GM12878 (cell line): ENCODE results near the gene UVRAG. TPM values are rescaled to one million over a fixed set of nuclear protein-coding genes. Genes with fewer than 3 reads are reported as not detected.
A peak's percentile ranks its signal among the peaks of the same experiment; 100 is the strongest.

Experiments
- ATAC-seq: fragments of 200-7000 bp; cut with Tn5 transposase; 3 replicates; pipeline ENCODE4 v1.9.1; 2020; ENCODE audit warnings: mild to moderate bottlenecking, moderate library complexity
- BruUV-seq: library from RNA; stranded (reverse); fragments of 400-500 nt; replicated peaks from 2 replicates; lab custom pipeline; 2021; lab: Mats Ljungman, UMichigan
- CTCF ChIA-PET: fragments of 300-600 bp; sonication (Branson Sonifier 250); formaldehyde crosslinking; extraction: SDS; loops from one replicate; lab custom pipeline; 2021; ENCODE audit warnings: inconsistent platforms; lab: Yijun Ruan, JAX
- POLR2A ChIA-PET: fragments of 350-600 bp; formaldehyde crosslinking; extraction: SDS; loops from one replicate; lab custom pipeline; 2021; ENCODE audit warnings: inconsistent platforms; lab: Charles Lee
- RAD21 ChIA-PET: fragments of 300-600 bp; sonication (Branson Sonifier 250); formaldehyde crosslinking; loops from one replicate; lab custom pipeline; 2023; ENCODE audit warnings: antibody characterized with exemption; ENCODE audit not compliant: unreplicated experiment; lab: Charles Lee
- SMC1A ChIA-PET: fragments of 300-600 bp; sonication (Branson Sonifier 250); formaldehyde crosslinking; loops from one replicate; lab custom pipeline; 2023; ENCODE audit not compliant: unreplicated experiment, uncharacterized antibody; lab: Charles Lee
- DNase-seq: peaks from one replicate; pipeline ENCODE4 v3.0.0-alpha.2; 2011; ENCODE audit warnings: low read depth, low spot score
- FAIRE-seq: peaks from 3 replicates; lab custom pipeline; 2011; peaks lifted over from hg19 to GRCh38; lab: Jason Lieb, UNC
- H2AFZ ChIP-seq: 2 replicates; pipeline ENCODE4 v1.6.0; 2011; ENCODE audit warnings: low read depth, low read length, control low read depth; ENCODE audit not compliant: control insufficient read depth
- H3K27ac ChIP-seq: 2 replicates; pipeline ENCODE4 v1.5.1; 2011; ENCODE audit warnings: control low read depth; ENCODE audit not compliant: control insufficient read depth, insufficient read depth
- H3K27me3 ChIP-seq, 2 experiments: replicated peaks in 1 of 2; 2 replicates each; pipeline versions ENCODE4 v1.6.0 to v1.6.1; 2011; ENCODE audit warnings: low read length in 1 of 2; ENCODE audit not compliant: control insufficient read depth in 2 of 2, insufficient read depth in 2 of 2
- H3K36me3 ChIP-seq, 2 experiments: 2 replicates each; pipeline ENCODE4 v1.5.1; 2011; ENCODE audit warnings: low read length in 1 of 2; ENCODE audit not compliant: control insufficient read depth in 2 of 2, insufficient read depth in 2 of 2
- H3K4me1 ChIP-seq: 2 replicates; pipeline ENCODE4 v1.6.1; 2011; ENCODE audit warnings: mild to moderate bottlenecking, low read length, moderate library complexity, mixed read lengths; ENCODE audit not compliant: control insufficient read depth, insufficient read depth
- H3K4me2 ChIP-seq: 2 replicates; pipeline ENCODE4 v1.6.0; 2011; ENCODE audit warnings: control low read depth; ENCODE audit not compliant: control insufficient read depth, insufficient read depth
- H3K4me3 ChIP-seq: fragments of 200-600 bp; sonication (generic); 2 replicates; pipeline ENCODE4 v1.5.1; 2016
- H3K79me2 ChIP-seq: 2 replicates; pipeline ENCODE4 v1.6.0; 2011; ENCODE audit warnings: low read length; ENCODE audit not compliant: control insufficient read depth, insufficient read depth
- H3K9ac ChIP-seq: 2 replicates; pipeline ENCODE4 v1.8.0; 2011; ENCODE audit warnings: low read length, control low read depth, mixed read lengths; ENCODE audit not compliant: control insufficient read depth, insufficient read depth
- H3K9me3 ChIP-seq: replicated peaks from 3 replicates; pipeline ENCODE4 v1.5.1; 2011; ENCODE audit warnings: mild to moderate bottlenecking, low read length; ENCODE audit not compliant: control insufficient read depth, insufficient read depth
- H4K20me1 ChIP-seq: 2 replicates; pipeline ENCODE4 v1.6.0; 2011; ENCODE audit not compliant: control insufficient read depth, insufficient read depth
- ATF7 ChIP-seq: fragments of 450-650 bp; IDR thresholded peaks from 2 replicates; pipeline ENCODE4 v1.6.1; 2016; ENCODE audit warnings: low read depth, mild to moderate bottlenecking
- CREM ChIP-seq: IDR thresholded peaks from 2 replicates; pipeline ENCODE4 v1.6.1; 2014; ENCODE audit warnings: antibody characterized with exemption, low read depth
- EZH2 ChIP-seq: IDR thresholded peaks from 2 replicates; pipeline ENCODE4 v1.6.1; 2012; ENCODE audit warnings: low read depth, mild to moderate bottlenecking, control low read depth, inconsistent platforms, low read length, borderline replicate concordance; ENCODE audit not compliant: control insufficient read depth
- JUND ChIP-seq: IDR thresholded peaks from 2 replicates; pipeline ENCODE4 v1.6.1; 2012; ENCODE audit warnings: low read depth, mild to moderate bottlenecking, low read length, improper control_type of control experiment, moderate library complexity
- LARP7 ChIP-seq: fragments of 450-650 bp; IDR thresholded peaks from 2 replicates; pipeline ENCODE4 v1.6.1; 2017; ENCODE audit warnings: mild to moderate bottlenecking
- PAX8 ChIP-seq: fragments of 450-650 bp; IDR thresholded peaks from 2 replicates; pipeline ENCODE4 v1.6.1; 2017; ENCODE audit warnings: mild to moderate bottlenecking, moderate library complexity
- POU2F2 ChIP-seq: IDR thresholded peaks from 3 replicates; pipeline ENCODE4 v1.6.1; 2011; ENCODE audit warnings: low read depth, mild to moderate bottlenecking, low read length, borderline replicate concordance
- SRF ChIP-seq, 2 experiments: IDR thresholded peaks; 2 replicates each; pipeline ENCODE4 v1.6.1; 2011; ENCODE audit warnings: low read depth in 2 of 2, low read length in 2 of 2, mild to moderate bottlenecking in 1 of 2, moderate library complexity in 1 of 2
- ZNF274 ChIP-seq: IDR thresholded peaks from one replicate; pipeline ENCODE4 v1.8.0; 2011; ENCODE audit not compliant: insufficient read length, insufficient read depth
- WGBS: methylation state at CpG from one replicate; pipeline ENCODE4 v1.1.6; 2016; ENCODE audit warnings: low lambda C conversion rate; ENCODE audit not compliant: insufficient replicate concordance, insufficient coverage; ENCODE audit errors: missing lambda C conversion rate; 5-methylcytosine and 5-hydroxymethylcytosine counted together
- in situ Hi-C: fragments of 300-500 bp; cut with MboI; formaldehyde crosslinking; loops from 9 replicates; pipeline ENCODE4 v1.14.3; 2018; ENCODE audit warnings: mixed read lengths
- intact Hi-C: fragments of 100-400 bp; cut with micrococcal nuclease; formaldehyde crosslinking; loops from one replicate; pipeline ENCODE4 v1.14.2; 2022; ENCODE audit not compliant: unreplicated experiment
- polyA plus RNA-seq, 11 experiments: library from polyadenylated mRNA; depleted of rRNA in 4 of 11; unstranded in 6 of 11; stranded (reverse) in 5 of 11; fragments of >200 nt; fragmentation: Nextera tagmentation in 4 of 11; fragmentation: Illumina TruSeq in 1 of 11; extraction: Ambion mirVana in 4 of 11; extraction: Trizol in 1 of 11; gene quantifications; 1 replicate in 1 of 11; 2 replicates in 10 of 11; pipeline versions ENCODE4 v1.2.1 to v1.2.3, GENCODE V29; 2011 to 2016; ENCODE audit warnings: inconsistent platforms in 2 of 11, missing spikeins in 2 of 11, low read depth in 1 of 11
- total RNA-seq, 4 experiments: library from RNA; depleted of rRNA in 3 of 4; stranded (reverse); fragments of >200 nt in 3 of 4; fragmentation: Illumina TruSeq in 1 of 4; extraction: Trizol in 1 of 4; gene quantifications; 2 replicates each; pipeline versions ENCODE4 v1.2.1 to v1.2.3, GENCODE V29; 2013 to 2021
- TF ChIP-seq, protein P1 (sequence below): fragments of 450-650 bp; IDR thresholded peaks from 2 replicates; pipeline ENCODE4 v1.6.1; 2014; ENCODE audit warnings: mild to moderate bottlenecking
- TF ChIP-seq, protein P2 (sequence below): fragments of 450-650 bp; IDR thresholded peaks from 2 replicates; pipeline ENCODE4 v1.6.1; 2016; ENCODE audit warnings: mild to moderate bottlenecking
- TF ChIP-seq, protein P3 (sequence below): fragments of 150-350 bp; IDR thresholded peaks from 2 replicates; pipeline ENCODE4 v1.6.1; 2016; ENCODE audit warnings: low read depth, low read length
- TF ChIP-seq, protein P4 (sequence below): IDR thresholded peaks from 2 replicates; pipeline ENCODE4 v1.6.1; 2011; ENCODE audit warnings: borderline replicate concordance, low read depth, mild to moderate bottlenecking, moderate library complexity, mixed read lengths, low read length; ENCODE audit not compliant: insufficient read depth; ENCODE audit errors: extremely low read length
- TF ChIP-seq, protein P5 (sequence below): fragments of 450-650 bp; formaldehyde crosslinking; IDR thresholded peaks from 2 replicates; pipeline ENCODE4 v1.4.0; 2022; ENCODE audit warnings: mild to moderate bottlenecking, moderate library complexity

The UVRAG gene
- total and polyA plus RNA-seq, 10 of the 15 experiments (the other 5 are each of a cell fraction or from before 2014, with no cell fraction given): 7.0 to 43.4 (median 37.0) TPM

DNA sequence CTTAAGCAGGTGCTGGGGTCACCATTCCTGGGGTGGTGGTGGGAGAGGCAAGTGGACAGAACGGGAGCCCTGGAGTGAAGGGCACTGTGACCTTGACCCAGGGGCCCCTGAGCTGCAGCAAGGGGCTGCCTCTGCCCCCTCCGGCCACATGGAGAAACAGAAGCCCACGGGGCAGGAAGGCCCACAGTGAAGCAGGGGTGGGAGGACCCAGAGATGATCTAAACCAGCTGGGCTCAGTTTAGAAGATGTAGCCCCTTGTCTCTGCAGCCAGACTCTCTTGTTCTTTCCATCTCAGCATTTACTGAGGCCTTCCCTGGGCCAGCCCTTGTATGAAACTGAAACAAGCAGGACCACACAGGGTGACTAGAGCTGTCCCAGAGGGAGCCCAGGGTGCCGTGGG lies 360.8 kb downstream of the UVRAG start:
- Histone ChIP-seq H3K9me3 (no peaks in the 10 kb centered on the region), H3K79me2 (no peaks in the 10 kb centered on the region), H3K36me3 (no peaks in the 10 kb centered on the region), H3K27ac (no peak overlapping the region), H3K9ac (no peak overlapping the region), H4K20me1 (no peaks in the 10 kb centered on the region), H2AFZ (no peak overlapping the region), H3K27me3 (no peaks in the 10 kb centered on the region), H3K4me2 (no peak overlapping the region), H3K4me1 (peaks cover 3% of the 10 kb centered on the region; the same call in 1 of the 2 replicates), H3K4me3 (no peak overlapping the region)
- 45% methylated on average over 4 of the region's 4 CpGs for WGBS
- CTCF ChIA-PET: no interaction called here
- RAD21 ChIA-PET: no interaction called here
- DNase-seq (no peak), FAIRE-seq (no peak), ATAC-seq (peak; percentile 49)
- intact Hi-C loops: no loop called here
- POLR2A ChIA-PET: no interaction called here
- no TSS peak for BruUV-seq
- SMC1A ChIA-PET: no interaction called here
- in situ Hi-C loops: no loop called here
- TF ChIP-seq SRF (IDR thresholded peaks at IDR 0.05; ENCODE audit: low read depth in 2 of 2, low read length in 2 of 2) (no peak), CREM (no peak), JUND (no peak), POU2F2 (no peak), PAX8 (no peak), LARP7 (no peak), EZH2 (no peak), ZNF274 (no peak), ATF7 (no peak)
- TF ChIP-seq, protein P1, sequence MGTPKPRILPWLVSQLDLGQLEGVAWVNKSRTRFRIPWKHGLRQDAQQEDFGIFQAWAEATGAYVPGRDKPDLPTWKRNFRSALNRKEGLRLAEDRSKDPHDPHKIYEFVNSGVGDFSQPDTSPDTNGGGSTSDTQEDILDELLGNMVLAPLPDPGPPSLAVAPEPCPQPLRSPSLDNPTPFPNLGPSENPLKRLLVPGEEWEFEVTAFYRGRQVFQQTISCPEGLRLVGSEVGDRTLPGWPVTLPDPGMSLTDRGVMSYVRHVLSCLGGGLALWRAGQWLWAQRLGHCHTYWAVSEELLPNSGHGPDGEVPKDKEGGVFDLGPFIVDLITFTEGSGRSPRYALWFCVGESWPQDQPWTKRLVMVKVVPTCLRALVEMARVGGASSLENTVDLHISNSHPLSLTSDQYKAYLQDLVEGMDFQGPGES: no peak
- TF ChIP-seq, protein P2, sequence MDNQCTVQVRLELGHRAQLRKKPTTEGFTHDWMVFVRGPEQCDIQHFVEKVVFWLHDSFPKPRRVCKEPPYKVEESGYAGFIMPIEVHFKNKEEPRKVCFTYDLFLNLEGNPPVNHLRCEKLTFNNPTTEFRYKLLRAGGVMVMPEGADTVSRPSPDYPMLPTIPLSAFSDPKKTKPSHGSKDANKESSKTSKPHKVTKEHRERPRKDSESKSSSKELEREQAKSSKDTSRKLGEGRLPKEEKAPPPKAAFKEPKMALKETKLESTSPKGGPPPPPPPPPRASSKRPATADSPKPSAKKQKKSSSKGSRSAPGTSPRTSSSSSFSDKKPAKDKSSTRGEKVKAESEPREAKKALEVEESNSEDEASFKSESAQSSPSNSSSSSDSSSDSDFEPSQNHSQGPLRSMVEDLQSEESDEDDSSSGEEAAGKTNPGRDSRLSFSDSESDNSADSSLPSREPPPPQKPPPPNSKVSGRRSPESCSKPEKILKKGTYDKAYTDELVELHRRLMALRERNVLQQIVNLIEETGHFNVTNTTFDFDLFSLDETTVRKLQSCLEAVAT: no peak
- TF ChIP-seq, protein P3, sequence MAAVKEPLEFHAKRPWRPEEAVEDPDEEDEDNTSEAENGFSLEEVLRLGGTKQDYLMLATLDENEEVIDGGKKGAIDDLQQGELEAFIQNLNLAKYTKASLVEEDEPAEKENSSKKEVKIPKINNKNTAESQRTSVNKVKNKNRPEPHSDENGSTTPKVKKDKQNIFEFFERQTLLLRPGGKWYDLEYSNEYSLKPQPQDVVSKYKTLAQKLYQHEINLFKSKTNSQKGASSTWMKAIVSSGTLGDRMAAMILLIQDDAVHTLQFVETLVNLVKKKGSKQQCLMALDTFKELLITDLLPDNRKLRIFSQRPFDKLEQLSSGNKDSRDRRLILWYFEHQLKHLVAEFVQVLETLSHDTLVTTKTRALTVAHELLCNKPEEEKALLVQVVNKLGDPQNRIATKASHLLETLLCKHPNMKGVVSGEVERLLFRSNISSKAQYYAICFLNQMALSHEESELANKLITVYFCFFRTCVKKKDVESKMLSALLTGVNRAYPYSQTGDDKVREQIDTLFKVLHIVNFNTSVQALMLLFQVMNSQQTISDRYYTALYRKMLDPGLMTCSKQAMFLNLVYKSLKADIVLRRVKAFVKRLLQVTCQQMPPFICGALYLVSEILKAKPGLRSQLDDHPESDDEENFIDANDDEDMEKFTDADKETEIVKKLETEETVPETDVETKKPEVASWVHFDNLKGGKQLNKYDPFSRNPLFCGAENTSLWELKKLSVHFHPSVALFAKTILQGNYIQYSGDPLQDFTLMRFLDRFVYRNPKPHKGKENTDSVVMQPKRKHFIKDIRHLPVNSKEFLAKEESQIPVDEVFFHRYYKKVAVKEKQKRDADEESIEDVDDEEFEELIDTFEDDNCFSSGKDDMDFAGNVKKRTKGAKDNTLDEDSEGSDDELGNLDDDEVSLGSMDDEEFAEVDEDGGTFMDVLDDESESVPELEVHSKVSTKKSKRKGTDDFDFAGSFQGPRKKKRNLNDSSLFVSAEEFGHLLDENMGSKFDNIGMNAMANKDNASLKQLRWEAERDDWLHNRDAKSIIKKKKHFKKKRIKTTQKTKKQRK: no peak
- TF ChIP-seq, protein P4, sequence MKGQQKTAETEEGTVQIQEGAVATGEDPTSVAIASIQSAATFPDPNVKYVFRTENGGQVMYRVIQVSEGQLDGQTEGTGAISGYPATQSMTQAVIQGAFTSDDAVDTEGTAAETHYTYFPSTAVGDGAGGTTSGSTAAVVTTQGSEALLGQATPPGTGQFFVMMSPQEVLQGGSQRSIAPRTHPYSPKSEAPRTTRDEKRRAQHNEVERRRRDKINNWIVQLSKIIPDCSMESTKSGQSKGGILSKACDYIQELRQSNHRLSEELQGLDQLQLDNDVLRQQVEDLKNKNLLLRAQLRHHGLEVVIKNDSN: no peak
- TF ChIP-seq, protein P5, sequence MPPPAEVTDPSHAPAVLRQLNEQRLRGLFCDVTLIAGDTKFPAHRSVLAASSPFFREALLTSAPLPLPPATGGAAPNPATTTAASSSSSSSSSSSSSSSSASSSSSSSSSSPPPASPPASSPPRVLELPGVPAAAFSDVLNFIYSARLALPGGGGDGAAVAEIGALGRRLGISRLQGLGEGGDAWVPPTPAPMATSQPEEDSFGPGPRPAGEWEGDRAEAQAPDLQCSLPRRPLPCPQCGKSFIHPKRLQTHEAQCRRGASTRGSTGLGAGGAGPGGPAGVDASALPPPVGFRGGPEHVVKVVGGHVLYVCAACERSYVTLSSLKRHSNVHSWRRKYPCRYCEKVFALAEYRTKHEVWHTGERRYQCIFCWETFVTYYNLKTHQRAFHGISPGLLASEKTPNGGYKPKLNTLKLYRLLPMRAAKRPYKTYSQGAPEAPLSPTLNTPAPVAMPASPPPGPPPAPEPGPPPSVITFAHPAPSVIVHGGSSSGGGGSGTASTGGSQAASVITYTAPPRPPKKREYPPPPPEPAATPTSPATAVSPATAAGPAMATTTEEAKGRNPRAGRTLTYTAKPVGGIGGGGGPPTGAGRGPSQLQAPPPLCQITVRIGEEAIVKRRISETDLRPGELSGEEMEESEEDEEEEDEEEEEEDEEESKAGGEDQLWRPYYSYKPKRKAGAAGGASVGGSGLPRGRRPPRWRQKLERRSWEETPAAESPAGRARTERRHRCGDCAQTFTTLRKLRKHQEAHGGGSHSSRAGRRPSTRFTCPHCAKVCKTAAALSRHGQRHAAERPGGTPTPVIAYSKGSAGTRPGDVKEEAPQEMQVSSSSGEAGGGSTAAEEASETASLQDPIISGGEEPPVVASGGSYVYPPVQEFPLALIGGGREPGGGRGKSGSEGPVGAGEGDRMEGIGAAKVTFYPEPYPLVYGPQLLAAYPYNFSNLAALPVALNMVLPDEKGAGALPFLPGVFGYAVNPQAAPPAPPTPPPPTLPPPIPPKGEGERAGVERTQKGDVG: no peak
